ENCODE measurements around the gene CD244. TPM values are rescaled to one million over a fixed set of nuclear protein-coding genes. Genes with fewer than 3 reads are reported as not detected.
"Not testable (repeated sequence)": the region's sequence is repeated elsewhere in the genome, so short reads cannot be mapped to it uniquely, and the experiment has no call there.

Gene CD244
- polyA plus RNA-seq, 2 of the 4 experiments (the other 2 are of a cell fraction): 0.03 TPM; not detected in 1

GRCh38 chr1:160901768-160902167, 39.1 kb upstream of the CD244 start:
- Histone ChIP-seq H3K4me3 (no peak overlapping the region), H3K4me1 (no peaks in the 10 kb centered on the region), H3K9me3 (0 out of 3 replicates have a peak, but pooled peaks cover 3% of the 10 kb centered on the region), H3K4me2 (no peak overlapping the region), H3K27ac (no peak overlapping the region)
- TF ChIP-seq, protein P1, sequence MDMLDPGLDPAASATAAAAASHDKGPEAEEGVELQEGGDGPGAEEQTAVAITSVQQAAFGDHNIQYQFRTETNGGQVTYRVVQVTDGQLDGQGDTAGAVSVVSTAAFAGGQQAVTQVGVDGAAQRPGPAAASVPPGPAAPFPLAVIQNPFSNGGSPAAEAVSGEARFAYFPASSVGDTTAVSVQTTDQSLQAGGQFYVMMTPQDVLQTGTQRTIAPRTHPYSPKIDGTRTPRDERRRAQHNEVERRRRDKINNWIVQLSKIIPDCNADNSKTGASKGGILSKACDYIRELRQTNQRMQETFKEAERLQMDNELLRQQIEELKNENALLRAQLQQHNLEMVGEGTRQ (IDR thresholded peaks at IDR 0.05): no peak
- no peak for TF ChIP-seq MYC (IDR thresholded peaks at IDR 0.05; ENCODE audit: borderline replicate concordance, low read length)
- TF ChIP-seq SMC3 (IDR thresholded peaks at IDR 0.05): no peak
- TF ChIP-seq NPAS2 (CRISPR knock-in tag; IDR thresholded peaks at IDR 0.05; ENCODE audit: borderline replicate concordance): no peak
- no peak for TF ChIP-seq HEYL (CRISPR knock-in tag; IDR thresholded peaks at IDR 0.05)
- TF ChIP-seq GATA3 (IDR thresholded peaks at IDR 0.05; ENCODE audit: borderline replicate concordance): no peak
- no peak for TF ChIP-seq CHD2 (IDR thresholded peaks at IDR 0.05; ENCODE audit: low read length, partially characterized antibody)
- TF ChIP-seq POLR2AphosphoS2 (conservative IDR thresholded peaks at IDR 0.05; ENCODE audit: low read length): no peak
- TF ChIP-seq CTCF (IDR thresholded peaks at IDR 0.05): no peak
- TF ChIP-seq CBX8 (IDR thresholded peaks at IDR 0.05): no peak
- TF ChIP-seq FOXS1 (CRISPR knock-in tag; IDR thresholded peaks at IDR 0.05): no peak
- no peak for TF ChIP-seq ZNF302 (CRISPR knock-in tag; IDR thresholded peaks at IDR 0.05)
- TF ChIP-seq NR3C1 (IDR thresholded peaks at IDR 0.05): no peak
- no peak for TF ChIP-seq KDM5A (IDR thresholded peaks at IDR 0.05)
- TF ChIP-seq RCOR1 (IDR thresholded peaks at IDR 0.05; ENCODE audit: low read depth, low read length): no peak
- no peak for TF ChIP-seq MAX (IDR thresholded peaks at IDR 0.05)
- TF ChIP-seq HDAC2 (IDR thresholded peaks at IDR 0.05): no peak
- TF ChIP-seq, protein P2, sequence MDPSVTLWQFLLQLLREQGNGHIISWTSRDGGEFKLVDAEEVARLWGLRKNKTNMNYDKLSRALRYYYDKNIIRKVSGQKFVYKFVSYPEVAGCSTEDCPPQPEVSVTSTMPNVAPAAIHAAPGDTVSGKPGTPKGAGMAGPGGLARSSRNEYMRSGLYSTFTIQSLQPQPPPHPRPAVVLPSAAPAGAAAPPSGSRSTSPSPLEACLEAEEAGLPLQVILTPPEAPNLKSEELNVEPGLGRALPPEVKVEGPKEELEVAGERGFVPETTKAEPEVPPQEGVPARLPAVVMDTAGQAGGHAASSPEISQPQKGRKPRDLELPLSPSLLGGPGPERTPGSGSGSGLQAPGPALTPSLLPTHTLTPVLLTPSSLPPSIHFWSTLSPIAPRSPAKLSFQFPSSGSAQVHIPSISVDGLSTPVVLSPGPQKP (IDR thresholded peaks at IDR 0.05; ENCODE audit: low read depth, low read length): no peak
- no peak for TF ChIP-seq HMGXB4 (CRISPR knock-in tag; IDR thresholded peaks at IDR 0.05; ENCODE audit: borderline replicate concordance)
- DNase-seq (ENCODE audit: low read depth in 1 of 2, low spot score in 1 of 2) (no peak), ATAC-seq (peak in 1 of 2 experiments; percentile 43; a peak in 2 of 6 replicates), FAIRE-seq (no peak)
- ChIA-PET POLR2A (no interaction called here), CTCF (no interaction called here)
- WGBS (ENCODE audit: missing lambda C conversion rate): 6% methylated on average over 2 of the region's 2 CpGs

DNA sequence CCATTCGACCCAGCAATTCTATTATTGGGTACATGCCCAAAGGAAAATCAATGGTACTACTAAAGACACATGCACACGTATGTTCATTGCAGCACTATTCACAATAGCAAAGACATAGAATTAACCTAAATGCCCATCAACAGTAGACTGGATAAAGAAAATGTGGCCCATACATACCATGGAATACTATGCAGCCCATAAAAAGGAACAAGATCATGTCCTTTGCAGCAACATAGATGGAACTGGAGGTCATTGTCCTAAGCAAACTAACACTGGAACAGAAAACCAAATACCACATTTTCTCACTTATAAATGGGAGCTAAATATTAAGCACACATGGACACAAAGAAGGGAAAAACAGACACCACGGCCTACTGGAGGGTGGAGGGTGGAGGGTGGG, 38.0 kb upstream of the CD244 start:
- CTCF ChIA-PET: interaction anchor here (0.6 kb wide), 1 partner anchor 9 kb away, joined by 4 read pairs; no protein-coding TSS in a partner anchor
- DNase-seq (ENCODE audit: low read depth in 1 of 2, low spot score in 1 of 2); POLR2A ChIA-PET; H3K4me1 ChIP-seq; H3K27ac ChIP-seq; H3K9me3 ChIP-seq; H3K4me3 ChIP-seq; H3K4me2 ChIP-seq; FAIRE-seq; ATAC-seq: not testable (repeated sequence)
- 20% methylated on average over 3 of the region's 3 CpGs for WGBS (ENCODE audit: missing lambda C conversion rate)

- H3K27ac ChIP-seq; H3K4me2 ChIP-seq; ATAC-seq; H3K4me1 ChIP-seq; DNase-seq (ENCODE audit: low read depth in 1 of 2, low spot score in 1 of 2); H3K9me3 ChIP-seq; FAIRE-seq; H3K4me3 ChIP-seq; POLR2A ChIA-PET: not testable (repeated sequence)
- 67% methylated on average over 17 of the region's 18 CpGs for WGBS (ENCODE audit: missing lambda C conversion rate)
- CTCF ChIA-PET: interaction anchor here (1.7 kb wide), 1 partner anchor 60 kb away, joined by 4 read pairs; no protein-coding TSS in a partner anchor
These were observed 31.9 kb upstream of the CD244 start for GRCh38 chr1:160894368-160895135.
